Smooth muscle cell (in vitro differentiated cells): ENCODE data around the gene FTSJ1. TPM values are rescaled to one million over a fixed set of nuclear protein-coding genes. Genes with fewer than 3 reads are reported as not detected.
"Not testable (repeated sequence)": the region's sequence is repeated elsewhere in the genome, so short reads cannot be mapped to it uniquely, and the experiment has no call there.

Source experiments
- DNase-seq: peaks from one replicate; lab custom pipeline; 2025; ENCODE audit not compliant: unreplicated experiment; lab: John Stamatoyannopoulos, UW
- H2AFZ ChIP-seq: fragments of 200-600 bp; sonication (generic); 2 replicates; pipeline ENCODE4 v1.6.0; 2016; ENCODE audit warnings: antibody characterized with exemption, low read depth, mild to moderate bottlenecking
- H3F3A ChIP-seq: fragments of 200-600 bp; sonication (generic); 2 replicates; pipeline ENCODE4 v1.6.0; 2017; ENCODE audit warnings: antibody characterized with exemption, low read depth
- H3K27ac ChIP-seq: fragments of 200-600 bp; sonication (generic); 2 replicates; pipeline ENCODE4 v1.5.1; 2016; ENCODE audit warnings: low read depth, mild to moderate bottlenecking
- H3K27me3 ChIP-seq: fragments of 200-600 bp; sonication (generic); 2 replicates; pipeline ENCODE4 v1.6.1; 2016; ENCODE audit warnings: low read depth, mild to moderate bottlenecking
- H3K36me3 ChIP-seq: fragments of 200-600 bp; sonication (generic); 2 replicates; pipeline ENCODE4 v1.5.1; 2016; ENCODE audit warnings: low read depth
- H3K4me1 ChIP-seq: fragments of 200-600 bp; sonication (generic); 2 replicates; pipeline ENCODE4 v1.5.1; 2016; ENCODE audit warnings: low read depth
- H3K4me2 ChIP-seq: fragments of 200-600 bp; sonication (generic); 2 replicates; pipeline ENCODE4 v1.6.0; 2016; ENCODE audit warnings: mild to moderate bottlenecking
- H3K4me3 ChIP-seq: fragments of 200-600 bp; sonication (generic); 2 replicates; pipeline ENCODE4 v1.5.1; 2016; ENCODE audit warnings: mild to moderate bottlenecking
- H3K79me2 ChIP-seq: fragments of 200-600 bp; sonication (generic); 2 replicates; pipeline ENCODE4 v1.6.0; 2016; ENCODE audit warnings: low read depth, mild to moderate bottlenecking
- H3K9ac ChIP-seq: fragments of 200-600 bp; sonication (generic); 2 replicates; pipeline ENCODE4 v1.6.0; 2016; ENCODE audit warnings: low read depth
- H3K9me3 ChIP-seq: fragments of 200-600 bp; sonication (generic); replicated peaks from 2 replicates; pipeline ENCODE4 v1.5.1; 2016; ENCODE audit warnings: low read depth
- H4K20me1 ChIP-seq: fragments of 200-600 bp; sonication (generic); 2 replicates; pipeline ENCODE4 v1.6.0; 2016; ENCODE audit warnings: low read depth
- CTCF ChIP-seq: fragments of 200-600 bp; sonication (generic); IDR thresholded peaks from 2 replicates; pipeline ENCODE4 v1.5.1; 2017; ENCODE audit warnings: borderline replicate concordance, mild to moderate bottlenecking, antibody characterized with exemption; ENCODE audit not compliant: insufficient read depth, poor library complexity, severe bottlenecking
- WGBS: methylation state at CpG from one replicate; pipeline ENCODE4 v1.1.7; 2016; ENCODE audit warnings: low lambda C conversion rate; 5-methylcytosine and 5-hydroxymethylcytosine counted together
- polyA plus RNA-seq: library from polyadenylated mRNA; unstranded; fragments of >200 nt; fragmentation: Nextera tagmentation; extraction: Ambion mirVana; gene quantifications from 2 replicates; pipeline ENCODE4 v1.2.1, GENCODE V29; 2016
- total RNA-seq: library from RNA; depleted of rRNA; stranded (reverse); fragments of >200 nt; gene quantifications from 2 replicates; pipeline ENCODE4 v1.2.3, GENCODE V29; 2014

FTSJ1 gene
- total and polyA plus RNA-seq, 2 experiments from 2014 or later = 60.6 to 80.8 TPM

- H3K27me3 ChIP-seq = no peaks in the 10 kb centered on the region
- H3K36me3 ChIP-seq = no peaks in the 10 kb centered on the region
- no peaks in the 10 kb centered on the region for H3F3A ChIP-seq
- H3K4me2 ChIP-seq = peak overlapping the region; percentile 88
- no peaks in the 10 kb centered on the region for H3K9me3 ChIP-seq
- no peak for DNase-seq
- no peaks in the 10 kb centered on the region for H4K20me1 ChIP-seq
- no peak for TF ChIP-seq CTCF
- peak overlapping the region; percentile 59 for H3K9ac ChIP-seq
- H3K4me3 ChIP-seq = peak overlapping the region; percentile 59
- H3K79me2 ChIP-seq = peaks cover 6% of the 10 kb centered on the region
- H3K27ac ChIP-seq = no peak overlapping the region
- H2AFZ ChIP-seq = peak overlapping the region; percentile 56
- no peaks in the 10 kb centered on the region for H3K4me1 ChIP-seq
- 29% methylated on average over 10 of the region's 10 CpGs for WGBS
These were observed 46.3 kb downstream of the FTSJ1 start for GRCh38 chrX:48522291-48522690.

GRCh38 chrX:48523682-48524081 lies 47.7 kb downstream of the FTSJ1 start:
- no peak overlapping the region for H3K4me2 ChIP-seq
- no peak overlapping the region for H3K27ac ChIP-seq
- H3K9ac ChIP-seq = no peak overlapping the region
- H3K4me3 ChIP-seq = no peak overlapping the region
- no peaks in the 10 kb centered on the region for H3F3A ChIP-seq
- no peaks in the 10 kb centered on the region for H4K20me1 ChIP-seq
- peaks cover 6% of the 10 kb centered on the region for H3K79me2 ChIP-seq
- H2AFZ ChIP-seq = no peak overlapping the region
- DNase-seq = no peak
- no peaks in the 10 kb centered on the region for H3K36me3 ChIP-seq
- no peaks in the 10 kb centered on the region for H3K27me3 ChIP-seq
- 95% methylated on average over 12 of the region's 12 CpGs for WGBS
- no peak for TF ChIP-seq CTCF
- H3K9me3 ChIP-seq = no peaks in the 10 kb centered on the region
- H3K4me1 ChIP-seq = no peaks in the 10 kb centered on the region

GRCh38 chrX:48525853-48526252 lies 49.9 kb downstream of the FTSJ1 start:
- not testable (repeated sequence) for H3K27ac ChIP-seq, H3K9me3 ChIP-seq, H4K20me1 ChIP-seq, H3K36me3 ChIP-seq, H3K4me1 ChIP-seq, H3K79me2 ChIP-seq, H3F3A ChIP-seq, H3K9ac ChIP-seq, H3K27me3 ChIP-seq, DNase-seq, H2AFZ ChIP-seq, H3K4me3 ChIP-seq, H3K4me2 ChIP-seq
- WGBS = 85% methylated on average over 8 of the region's 8 CpGs

- Histone ChIP-seq H3K36me3 (no peaks in the 10 kb centered on the region), H3K27ac (no peak overlapping the region), H3K79me2 (no peaks in the 10 kb centered on the region), H3F3A (no peaks in the 10 kb centered on the region), H3K4me2 (no peak overlapping the region), H4K20me1 (no peaks in the 10 kb centered on the region), H3K4me1 (no peaks in the 10 kb centered on the region), H3K9me3 (no peaks in the 10 kb centered on the region), H2AFZ (no peak overlapping the region), H3K27me3 (no peaks in the 10 kb centered on the region), H3K9ac (no peak overlapping the region), H3K4me3 (no peak overlapping the region)
- no peak for TF ChIP-seq CTCF
- 64% methylated on average over 3 of the region's 3 CpGs for WGBS
- no peak for DNase-seq
These were observed 54.7 kb downstream of the FTSJ1 start for GRCh38 chrX:48530736-48531135.
